H54 (cell line): Measurements from ENCODE around the gene TBC1D9B.

Source experiments
- DNase-seq: peaks from one replicate; pipeline ENCODE4 v3.0.0; 2011; ENCODE audit warnings: low spot score, mixed read lengths; ENCODE audit not compliant: insufficient read length
- FAIRE-seq: peaks from 3 replicates; lab custom pipeline; 2011; peaks lifted over from hg19 to GRCh38; lab: Jason Lieb, UNC
- POLR2A ChIP-seq: IDR thresholded peaks from 2 replicates; pipeline ENCODE4 v1.6.1; 2011; ENCODE audit warnings: low read depth, mild to moderate bottlenecking, low read length

The TBC1D9B gene

GRCh38 chr5:179907556-179908324, at the start of gene TBC1D9B:
TBC1D9B (minus strand) TSS chr5:179907897; CDS start chr5:179907821, 76 bp downstream.
- DNase-seq (peak; percentile 90), FAIRE-seq (no peak)
- peak; percentile 94 for TF ChIP-seq POLR2A

GRCh38 chr5:179955630-179956029, 47.9 kb upstream of the TBC1D9B start:
- DNase-seq (no peak), FAIRE-seq (no peak)
- TF ChIP-seq POLR2A = no peak

DNA sequence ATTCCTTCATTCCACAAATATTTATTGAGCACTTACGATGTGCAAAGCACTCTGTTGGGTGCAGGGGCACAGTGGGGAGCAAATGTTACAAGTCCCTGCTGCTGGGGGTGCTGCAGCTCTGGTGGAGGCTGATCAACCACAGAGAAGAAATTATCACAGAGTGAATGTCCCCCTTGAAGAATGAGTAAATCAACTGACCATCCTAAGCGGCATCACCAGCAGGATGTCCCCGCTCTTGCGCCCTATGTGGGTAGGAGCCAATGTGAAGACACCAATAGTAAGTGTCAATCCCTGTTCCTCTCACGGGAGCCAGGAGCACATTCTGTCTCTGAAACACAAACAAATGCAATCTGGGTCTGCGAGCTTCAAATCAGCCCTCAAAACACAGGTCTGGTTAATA, 47.4 kb upstream of the TBC1D9B start:
- DNase-seq (no peak), FAIRE-seq (no peak)
- TF ChIP-seq POLR2A = no peak

- DNase-seq (no peak), FAIRE-seq (no peak)
- TF ChIP-seq POLR2A = no peak
Observed at GRCh38 chr5:179954434-179954833, 46.7 kb upstream of the TBC1D9B start.

DNA sequence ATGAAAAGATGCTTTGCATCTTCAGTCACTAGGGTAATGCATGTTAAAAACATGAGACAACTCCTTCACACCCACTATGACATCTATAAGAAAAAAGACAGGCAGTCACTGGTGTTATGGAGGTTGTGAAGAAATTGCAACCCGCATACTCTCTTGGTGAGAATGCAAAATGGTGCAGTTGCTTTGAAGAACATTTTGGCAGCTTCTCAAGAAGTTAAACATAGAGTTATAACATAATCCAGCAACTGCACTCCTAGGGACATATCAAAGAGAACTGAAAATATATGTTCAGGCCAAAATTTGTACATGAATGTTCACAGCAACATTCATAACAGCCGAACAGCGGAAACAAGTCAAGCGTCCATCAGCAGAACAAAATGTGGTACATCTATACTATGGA, 46.3 kb upstream of the TBC1D9B start:
- no peak for TF ChIP-seq POLR2A
- FAIRE-seq = no peak
- no peak for DNase-seq

GRCh38 chr5:179936976-179937681, 29.4 kb upstream of the TBC1D9B start:
- TF ChIP-seq POLR2A = no peak
- DNase-seq (no peak), FAIRE-seq (no peak)

DNA sequence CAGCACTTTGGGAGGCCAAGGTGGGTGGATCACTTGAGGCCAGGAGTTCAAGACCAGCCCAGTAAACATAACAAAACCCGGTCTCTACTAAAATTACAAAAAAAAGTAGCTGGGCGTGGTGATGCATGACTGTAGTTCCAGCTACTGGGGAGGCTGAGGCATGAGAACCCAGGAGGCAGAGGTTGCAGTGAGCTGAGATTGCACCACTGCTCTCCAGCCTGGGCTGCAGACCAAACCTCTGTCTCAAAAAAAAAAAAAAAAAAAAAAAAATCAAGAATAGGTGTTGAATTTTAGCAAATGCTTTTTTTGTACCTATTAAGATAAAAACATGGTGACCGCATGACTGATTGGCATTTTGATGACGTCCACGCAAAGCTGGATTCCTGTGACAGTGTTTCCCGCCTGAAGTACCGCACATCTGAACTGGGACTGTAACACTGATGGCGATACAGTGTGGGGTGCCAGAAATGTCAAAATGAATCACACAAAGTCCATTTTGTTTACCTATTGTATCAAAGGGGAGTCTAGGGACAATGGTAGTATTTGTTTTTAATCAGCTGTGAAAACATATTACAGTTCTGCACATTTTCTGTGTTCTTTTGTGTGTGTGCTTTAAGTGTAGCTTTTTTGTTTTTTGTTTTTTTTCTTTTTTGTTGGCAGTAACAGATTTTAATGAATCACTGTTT, 23.2 kb upstream of the TBC1D9B start:
- TF ChIP-seq POLR2A = no peak
- FAIRE-seq (no peak), DNase-seq (no peak)

- no peak for TF ChIP-seq POLR2A
- DNase-seq (no peak), FAIRE-seq (no peak)
Observed at GRCh38 chr5:179927824-179928223, 20.1 kb upstream of the TBC1D9B start.

DNA sequence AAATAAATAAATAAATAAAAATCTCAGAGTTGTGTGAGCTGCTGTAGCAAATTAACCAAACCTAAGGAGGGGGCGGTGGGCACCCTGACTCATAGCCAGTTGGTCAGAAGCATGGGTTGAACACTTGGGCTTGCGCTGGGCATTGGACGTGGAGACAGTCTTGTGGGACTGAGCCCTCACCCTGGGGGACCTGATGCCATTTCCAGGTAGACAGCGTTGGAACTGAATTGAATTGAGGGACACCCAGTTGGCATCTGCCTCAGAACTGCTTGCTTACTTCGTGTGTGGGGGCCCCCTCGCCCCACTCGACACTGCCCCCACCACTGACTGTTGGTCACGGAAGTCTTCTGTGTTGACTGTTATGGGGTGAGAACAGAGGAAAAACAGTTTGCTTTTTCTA, 19.0 kb upstream of the TBC1D9B start:
- TF ChIP-seq POLR2A = no peak
- DNase-seq (no peak), FAIRE-seq (no peak)

DNA sequence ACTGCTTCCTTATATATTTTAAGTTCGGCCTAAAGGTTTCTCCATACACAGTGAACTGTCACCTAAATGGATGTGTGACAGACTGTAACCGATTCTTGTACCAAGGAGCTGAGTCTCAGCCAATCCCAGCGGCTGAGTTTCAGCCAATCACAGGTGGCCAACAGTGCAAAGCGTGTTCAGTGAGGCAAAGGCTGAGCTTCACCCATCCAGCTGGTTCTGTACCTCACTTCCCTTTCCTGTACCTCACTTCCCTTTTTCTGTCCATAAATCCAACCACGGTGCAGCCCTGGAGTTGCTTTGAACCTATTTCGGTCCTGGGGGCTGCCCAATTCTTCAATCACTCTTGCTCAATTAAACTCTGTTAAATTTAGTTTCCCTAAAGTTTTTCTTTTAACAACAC, 15.7 kb upstream of the TBC1D9B start:
- no peak for TF ChIP-seq POLR2A
- DNase-seq = no peak
- FAIRE-seq = no peak

GRCh38 chr5:179920175-179920574, 12.5 kb upstream of the TBC1D9B start:
- no peak for TF ChIP-seq POLR2A
- no peak for DNase-seq
- no peak for FAIRE-seq

DNA sequence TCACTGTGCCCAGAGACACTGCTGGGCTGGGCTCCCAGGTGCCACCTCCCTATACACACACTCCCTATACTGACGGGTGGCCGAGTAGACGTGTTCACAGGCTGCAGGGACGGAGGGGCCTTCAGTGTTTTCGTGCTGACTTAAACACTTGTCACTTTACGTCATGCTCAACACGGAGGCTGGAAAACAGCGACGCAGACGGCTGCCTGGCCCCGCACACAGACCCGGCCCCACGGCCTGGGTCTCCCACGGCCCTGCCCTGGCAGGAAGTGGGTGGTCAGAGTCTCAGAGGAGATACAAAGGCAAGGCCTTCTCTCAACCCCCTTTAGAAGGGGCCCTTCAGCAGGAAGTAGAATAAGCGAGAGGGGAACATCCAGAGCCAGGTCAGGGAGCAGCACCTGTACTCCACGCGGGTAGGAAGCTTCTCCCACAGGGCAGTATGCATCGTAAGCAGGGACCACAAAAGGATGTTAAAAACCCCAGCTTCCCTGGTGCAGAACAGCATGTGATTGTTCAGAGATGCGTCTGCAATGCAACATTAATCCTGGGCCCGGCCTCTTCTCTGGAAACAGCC, 11.9 kb upstream of the TBC1D9B start:
- FAIRE-seq (no peak), DNase-seq (no peak)
- TF ChIP-seq POLR2A = no peak

DNA sequence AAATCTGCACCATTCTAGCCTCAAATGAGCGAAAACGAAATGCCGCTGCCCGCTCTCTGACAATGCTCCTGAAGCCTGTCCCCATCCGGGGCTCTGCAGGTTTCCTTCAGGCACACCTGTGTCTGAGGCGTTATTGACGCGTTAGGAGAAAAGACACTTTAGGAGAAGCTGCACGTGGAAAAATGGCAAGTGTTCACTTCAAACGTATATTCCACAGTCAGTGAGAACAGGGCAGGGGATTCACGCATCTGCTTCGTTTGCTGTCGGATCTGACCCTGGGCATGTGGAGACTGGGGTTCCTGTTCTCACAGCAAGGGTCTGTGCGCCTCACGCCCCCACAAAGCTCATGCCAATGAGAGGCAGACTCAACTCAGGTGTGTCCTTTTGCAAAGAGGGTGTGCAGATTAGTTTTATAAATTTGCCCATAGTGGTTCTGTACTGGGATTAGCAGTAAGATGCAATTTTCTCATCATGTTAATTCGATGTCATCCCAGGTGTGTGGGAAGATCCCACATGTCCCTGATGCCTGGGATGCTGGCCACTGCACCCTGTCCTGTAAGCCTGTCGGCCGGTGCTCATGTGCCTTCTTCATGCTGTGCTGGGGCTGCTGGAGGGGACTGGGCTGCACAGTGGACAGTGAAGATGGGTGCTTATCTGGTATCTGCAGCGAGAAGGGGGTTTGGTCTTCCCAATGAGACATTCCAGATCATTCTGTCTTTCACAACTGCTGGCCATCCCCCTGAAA, 11.2 kb upstream of the TBC1D9B start:
- DNase-seq = no peak
- FAIRE-seq = no peak
- TF ChIP-seq POLR2A = no peak

GRCh38 chr5:179916523-179916922, 8.8 kb upstream of the TBC1D9B start:
- no peak for FAIRE-seq
- TF ChIP-seq POLR2A = no peak
- no peak for DNase-seq
